Endothelial cell of umbilical vein (primary cell): ENCODE measurements around the gene CXADR. TPM values are rescaled to one million over a fixed set of nuclear protein-coding genes. Genes with fewer than 3 reads are reported as not detected.

Source experiments
- BruUV-seq: library from RNA; stranded (reverse); fragments of 400-500 nt; replicated peaks from 2 replicates; lab custom pipeline; 2021; lab: Mats Ljungman, UMichigan
- CTCF ChIA-PET: fragments of 300-600, 350-600 bp; sonication (Branson Sonifier 250); formaldehyde crosslinking; loops from one replicate; lab custom pipeline; 2021; ENCODE audit warnings: antibody characterized with exemption, inconsistent platforms; lab: Charles Lee
- POLR2A ChIA-PET: fragments of 300-600, 350-600 bp; sonication (Branson Sonifier 250); formaldehyde crosslinking; loops from one replicate; lab custom pipeline; 2021; ENCODE audit warnings: antibody characterized with exemption, inconsistent platforms; lab: Charles Lee
- DNase-seq: peaks from one replicate; pipeline ENCODE4 v3.0.0-alpha.2; 2011; ENCODE audit warnings: low read depth, low spot score
- FAIRE-seq: peaks from 2 replicates; lab custom pipeline; 2011; peaks lifted over from hg19 to GRCh38; lab: Jason Lieb, UNC
- H2AFZ ChIP-seq: 2 replicates; pipeline ENCODE4 v1.6.0; 2012; ENCODE audit warnings: low read depth, low read length, control low read depth, inconsistent platforms
- H3K27ac ChIP-seq: 2 replicates; pipeline ENCODE4 v1.5.1; 2011; ENCODE audit warnings: low read depth, mild to moderate bottlenecking, control low read depth, low read length, moderate library complexity; ENCODE audit not compliant: insufficient read depth
- H3K27me3 ChIP-seq, 2 experiments: 2 replicates each; pipeline versions ENCODE4 v1.6.0 to v1.6.1; 2011; ENCODE audit warnings: low read length in 2 of 2, mixed read lengths in 1 of 2; ENCODE audit not compliant: control insufficient read depth in 2 of 2, insufficient read depth in 2 of 2
- H3K36me3 ChIP-seq, 2 experiments: 2 replicates in 1 of 2; 3 replicates in 1 of 2; pipeline ENCODE4 v1.5.1; 2011; ENCODE audit warnings: low read length in 2 of 2, mild to moderate bottlenecking in 1 of 2, moderate library complexity in 1 of 2; ENCODE audit not compliant: control insufficient read depth in 2 of 2, insufficient read depth in 2 of 2; ENCODE audit errors: extremely low read depth in 1 of 2
- H3K4me1 ChIP-seq: 3 replicates; pipeline ENCODE4 v1.5.1; 2011; ENCODE audit warnings: mild to moderate bottlenecking, low read length; ENCODE audit not compliant: control insufficient read depth, insufficient read depth; ENCODE audit errors: extremely low read depth
- H3K4me2 ChIP-seq: 2 replicates; pipeline ENCODE4 v1.6.1; 2011; ENCODE audit warnings: low read length, control low read depth, mixed read lengths; ENCODE audit not compliant: insufficient read depth
- H3K4me3 ChIP-seq, 3 experiments: fragments of 200-600 bp in 1 of 3; sonication (generic), shearing (Covaris generic) in 1 of 3; replicated peaks in 1 of 3; 2 replicates each; pipeline ENCODE4 v1.5.1; 2011 to 2016; ENCODE audit warnings: control low read depth in 3 of 3, low read length in 3 of 3, mild to moderate bottlenecking in 2 of 3, inconsistent platforms in 1 of 3, low read depth in 1 of 3, moderate library complexity in 1 of 3; ENCODE audit not compliant: insufficient read depth in 1 of 3
- H3K79me2 ChIP-seq: 2 replicates; pipeline ENCODE4 v1.6.0; 2012; ENCODE audit warnings: low read length, inconsistent platforms; ENCODE audit not compliant: control insufficient read depth, insufficient read depth
- H3K9ac ChIP-seq: replicated peaks from 2 replicates; pipeline ENCODE3; 2011; ENCODE audit warnings: low read length, control low read depth; ENCODE audit not compliant: insufficient read depth; ENCODE audit errors: extremely low read depth
- H3K9me1 ChIP-seq: replicated peaks from 3 replicates; pipeline ENCODE4 v1.6.0; 2011; ENCODE audit warnings: mild to moderate bottlenecking, low read length; ENCODE audit not compliant: control insufficient read depth, insufficient read depth; ENCODE audit errors: extremely low read depth
- H3K9me3 ChIP-seq: replicated peaks from 2 replicates; pipeline ENCODE4 v1.5.1; 2012; ENCODE audit warnings: low read length, inconsistent platforms; ENCODE audit not compliant: control insufficient read depth, insufficient read depth
- H4K20me1 ChIP-seq: replicated peaks from 2 replicates; pipeline ENCODE3; 2011; ENCODE audit warnings: mild to moderate bottlenecking, low read length; ENCODE audit not compliant: control insufficient read depth, insufficient read depth; ENCODE audit errors: extremely low read depth
- EZH2 ChIP-seq: IDR thresholded peaks from 2 replicates; pipeline ENCODE4 v1.6.1; 2012; ENCODE audit warnings: borderline replicate concordance, low read depth, mild to moderate bottlenecking, moderate library complexity, low read length, inconsistent platforms; ENCODE audit not compliant: severe bottlenecking
- FOS ChIP-seq: IDR thresholded peaks from 2 replicates; pipeline ENCODE4 v1.6.1; 2011; ENCODE audit warnings: mild to moderate bottlenecking, low read length, moderate library complexity, borderline replicate concordance; ENCODE audit not compliant: insufficient read depth
- GATA2 ChIP-seq: IDR thresholded peaks from 2 replicates; pipeline ENCODE4 v1.7.0; 2011; ENCODE audit warnings: low read depth, mild to moderate bottlenecking, moderate library complexity, mixed read lengths, low read length; ENCODE audit not compliant: insufficient read length, insufficient read depth
- JUN ChIP-seq: IDR thresholded peaks from 2 replicates; pipeline ENCODE4 v1.6.1; 2011; ENCODE audit warnings: borderline replicate concordance, low read depth; ENCODE audit not compliant: insufficient read length, insufficient read depth
- MAX ChIP-seq: IDR thresholded peaks from 2 replicates; pipeline ENCODE4 v1.6.1; 2011; ENCODE audit not compliant: insufficient read depth, insufficient read length
- MYC ChIP-seq: IDR thresholded peaks from one replicate; pipeline ENCODE4 v1.6.1; 2011; ENCODE audit warnings: mild to moderate bottlenecking, low read depth, low read length
- POLR2A ChIP-seq: IDR thresholded peaks from 2 replicates; pipeline ENCODE4 v1.6.1; 2012; ENCODE audit warnings: low read depth, mild to moderate bottlenecking, control low read depth, low read length
- POLR2AphosphoS5 ChIP-seq: IDR thresholded peaks from 2 replicates; pipeline ENCODE4 v1.6.1; 2012; ENCODE audit warnings: low read depth, mild to moderate bottlenecking, control low read depth, low read length, moderate library complexity; ENCODE audit not compliant: insufficient read depth
- dilution Hi-C: fragments of 300-500 bp; cut with MboI; formaldehyde crosslinking; loops from one replicate; pipeline ENCODE4 v1.15.0; 2019; ENCODE audit warnings: low sequenced_read_pairs; ENCODE audit not compliant: extremely low pct_ligation_motif_present
- intact Hi-C: fragments of 100-400 bp; cut with micrococcal nuclease; formaldehyde crosslinking; loops from one replicate; pipeline ENCODE4 v1.10.0; 2022
- polyA plus RNA-seq, 4 experiments: library from polyadenylated mRNA; depleted of rRNA in 3 of 4; stranded (reverse) in 3 of 4; unstranded in 1 of 4; fragments of >200 nt; gene quantifications; 2 replicates each; pipeline versions ENCODE4 v1.2.1 to v1.2.3, GENCODE V29; 2011 to 2012; ENCODE audit warnings: missing spikeins in 1 of 4
- total RNA-seq: library from RNA; stranded (reverse); gene quantifications from 2 replicates; pipeline ENCODE4 v1.2.3, GENCODE V29; 2021
- TF ChIP-seq, protein P1 (sequence below), 2 donors: IDR thresholded peaks; 1 replicate in 1 of 2; 2 replicates in 1 of 2; pipeline ENCODE4 v1.5.1; 2011; ENCODE audit warnings: low read length in 2 of 2, mild to moderate bottlenecking in 2 of 2, moderate library complexity in 2 of 2, control low read depth in 1 of 2, inconsistent platforms in 1 of 2, low read depth in 1 of 2; ENCODE audit not compliant: insufficient read depth in 1 of 2; ENCODE audit errors: extremely low read depth in 1 of 2

CXADR gene
- total and polyA plus RNA-seq, 2 donors (not counting 3 experiments of a cell fraction or from before 2014, with no cell fraction given) = 3.2 to 12.2 TPM

GRCh38 chr21:17612023-17612564, 99.3 kb downstream of the CXADR start:
- Histone ChIP-seq H3K27me3 (peaks cover 0 to 2% of the 10 kb centered on the region in 2 experiments), H4K20me1 (no peaks in the 10 kb centered on the region), H3K4me2 (peak overlapping the region; percentile 96), H2AFZ (peak overlapping the region; percentile 92), H3K9ac (peak overlapping the region; percentile 99), H3K79me2 (peaks cover 51% of the 10 kb centered on the region), H3K27ac (peak overlapping the region; percentile 97), H3K36me3 (peaks cover 7 to 11% of the 10 kb centered on the region in 2 experiments), H3K4me3 (peak overlapping the region; percentile 76 to 94 (median 93)), H3K9me3 (no peaks in the 10 kb centered on the region), H3K4me1 (peaks cover 10% of the 10 kb centered on the region), H3K9me1 (no peaks in the 10 kb centered on the region)
- dilution Hi-C loops (no loop called here), intact Hi-C loops (loop anchor here (2.0 to 5.0 kb wide), 2 partner anchors 207 to 1950 kb away; partner anchors contain the start of gene C21orf91)
- POLR2A ChIA-PET = no interaction called here
- FAIRE-seq (no peak), DNase-seq (no peak)
- no peak for TF ChIP-seq GATA2
- TF ChIP-seq MAX = no peak
- no peak for TF ChIP-seq JUN
- no peak for TF ChIP-seq MYC
- no peak for TF ChIP-seq POLR2AphosphoS5
- TF ChIP-seq FOS = no peak
- no peak for TF ChIP-seq EZH2
- no peak for TF ChIP-seq POLR2A
- TF ChIP-seq, protein P1, sequence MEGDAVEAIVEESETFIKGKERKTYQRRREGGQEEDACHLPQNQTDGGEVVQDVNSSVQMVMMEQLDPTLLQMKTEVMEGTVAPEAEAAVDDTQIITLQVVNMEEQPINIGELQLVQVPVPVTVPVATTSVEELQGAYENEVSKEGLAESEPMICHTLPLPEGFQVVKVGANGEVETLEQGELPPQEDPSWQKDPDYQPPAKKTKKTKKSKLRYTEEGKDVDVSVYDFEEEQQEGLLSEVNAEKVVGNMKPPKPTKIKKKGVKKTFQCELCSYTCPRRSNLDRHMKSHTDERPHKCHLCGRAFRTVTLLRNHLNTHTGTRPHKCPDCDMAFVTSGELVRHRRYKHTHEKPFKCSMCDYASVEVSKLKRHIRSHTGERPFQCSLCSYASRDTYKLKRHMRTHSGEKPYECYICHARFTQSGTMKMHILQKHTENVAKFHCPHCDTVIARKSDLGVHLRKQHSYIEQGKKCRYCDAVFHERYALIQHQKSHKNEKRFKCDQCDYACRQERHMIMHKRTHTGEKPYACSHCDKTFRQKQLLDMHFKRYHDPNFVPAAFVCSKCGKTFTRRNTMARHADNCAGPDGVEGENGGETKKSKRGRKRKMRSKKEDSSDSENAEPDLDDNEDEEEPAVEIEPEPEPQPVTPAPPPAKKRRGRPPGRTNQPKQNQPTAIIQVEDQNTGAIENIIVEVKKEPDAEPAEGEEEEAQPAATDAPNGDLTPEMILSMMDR (IDR thresholded peaks at IDR 0.05; ENCODE audit: extremely low read depth in 1 of 2, insufficient read depth in 1 of 2, low read depth in 1 of 2, low read length in 2 of 2) = no peak
- BruUV-seq = no TSS peak
- CTCF ChIA-PET = interaction anchor here (2.5 to 2.7 kb wide), 2 partner anchors 27 to 226 kb away, joined by 14 to 25 read pairs; no protein-coding TSS in a partner anchor
